Measurements from ENCODE around the gene TSHZ3. TPM values are rescaled to one million over a fixed set of nuclear protein-coding genes. Genes with fewer than 3 reads are reported as not detected.

The TSHZ3 gene
- total RNA-seq, 1 experiment from 2014 or later, result 0.05 TPM

DNA sequence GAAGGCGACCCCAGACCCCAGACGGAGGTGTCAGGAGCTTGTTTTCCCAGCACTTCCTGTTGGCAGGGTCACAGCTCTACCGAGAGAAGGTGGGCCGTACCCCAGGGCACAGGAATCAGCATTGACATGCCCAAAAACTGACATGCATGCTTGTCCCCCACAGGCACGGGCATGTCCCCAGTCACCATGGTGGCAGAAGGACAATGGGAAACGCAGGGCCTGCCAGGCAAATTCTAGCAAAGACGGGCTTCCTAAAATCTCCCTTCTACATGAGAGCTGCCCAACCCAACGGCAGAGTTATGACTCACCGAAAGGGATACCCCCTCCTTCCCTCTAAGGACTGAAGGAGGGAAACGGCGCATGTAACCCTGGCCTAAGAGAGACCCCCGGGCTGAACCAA lies 18.5 kb downstream of the TSHZ3 start:
- TF ChIP-seq RAD21 (IDR thresholded peaks at IDR 0.05; ENCODE audit: low read depth) (no peak), SP1 (IDR thresholded peaks at IDR 0.05; ENCODE audit: low read depth) (no peak), SRF (IDR thresholded peaks at IDR 0.05; ENCODE audit: low read depth) (no peak), CEBPB (IDR thresholded peaks at IDR 0.05; ENCODE audit: low read depth) (no peak), JUND (IDR thresholded peaks at IDR 0.05) (no peak), POLR2A (IDR thresholded peaks at IDR 0.05; ENCODE audit: borderline replicate concordance, extremely low read depth, insufficient read depth, insufficient read length) (no peak), EZH2 (IDR thresholded peaks at IDR 0.05) (no peak), CBX3 (IDR thresholded peaks at IDR 0.05; ENCODE audit: low read depth) (no peak), POLR2AphosphoS5 (IDR thresholded peaks at IDR 0.05; ENCODE audit: low read depth, low read length) (no peak), TCF7L2 (IDR thresholded peaks at IDR 0.05; ENCODE audit: borderline replicate concordance, extremely low read depth, insufficient read depth, insufficient read length) (no peak), SIN3A (IDR thresholded peaks at IDR 0.05; ENCODE audit: low read depth) (no peak), ZNF274 (IDR thresholded peaks at IDR 0.05; ENCODE audit: low read depth, low read length) (no peak), FOSL1 (IDR thresholded peaks at IDR 0.05; ENCODE audit: low read depth) (no peak), ZFX (IDR thresholded peaks at IDR 0.05) (no peak), EZH2phosphoT487 (IDR thresholded peaks at IDR 0.05; ENCODE audit: borderline replicate concordance) (no peak)
- TF ChIP-seq, protein P1, sequence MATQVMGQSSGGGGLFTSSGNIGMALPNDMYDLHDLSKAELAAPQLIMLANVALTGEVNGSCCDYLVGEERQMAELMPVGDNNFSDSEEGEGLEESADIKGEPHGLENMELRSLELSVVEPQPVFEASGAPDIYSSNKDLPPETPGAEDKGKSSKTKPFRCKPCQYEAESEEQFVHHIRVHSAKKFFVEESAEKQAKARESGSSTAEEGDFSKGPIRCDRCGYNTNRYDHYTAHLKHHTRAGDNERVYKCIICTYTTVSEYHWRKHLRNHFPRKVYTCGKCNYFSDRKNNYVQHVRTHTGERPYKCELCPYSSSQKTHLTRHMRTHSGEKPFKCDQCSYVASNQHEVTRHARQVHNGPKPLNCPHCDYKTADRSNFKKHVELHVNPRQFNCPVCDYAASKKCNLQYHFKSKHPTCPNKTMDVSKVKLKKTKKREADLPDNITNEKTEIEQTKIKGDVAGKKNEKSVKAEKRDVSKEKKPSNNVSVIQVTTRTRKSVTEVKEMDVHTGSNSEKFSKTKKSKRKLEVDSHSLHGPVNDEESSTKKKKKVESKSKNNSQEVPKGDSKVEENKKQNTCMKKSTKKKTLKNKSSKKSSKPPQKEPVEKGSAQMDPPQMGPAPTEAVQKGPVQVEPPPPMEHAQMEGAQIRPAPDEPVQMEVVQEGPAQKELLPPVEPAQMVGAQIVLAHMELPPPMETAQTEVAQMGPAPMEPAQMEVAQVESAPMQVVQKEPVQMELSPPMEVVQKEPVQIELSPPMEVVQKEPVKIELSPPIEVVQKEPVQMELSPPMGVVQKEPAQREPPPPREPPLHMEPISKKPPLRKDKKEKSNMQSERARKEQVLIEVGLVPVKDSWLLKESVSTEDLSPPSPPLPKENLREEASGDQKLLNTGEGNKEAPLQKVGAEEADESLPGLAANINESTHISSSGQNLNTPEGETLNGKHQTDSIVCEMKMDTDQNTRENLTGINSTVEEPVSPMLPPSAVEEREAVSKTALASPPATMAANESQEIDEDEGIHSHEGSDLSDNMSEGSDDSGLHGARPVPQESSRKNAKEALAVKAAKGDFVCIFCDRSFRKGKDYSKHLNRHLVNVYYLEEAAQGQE (IDR thresholded peaks at IDR 0.05; ENCODE audit: low read depth), result no peak
- TF ChIP-seq, protein P2, sequence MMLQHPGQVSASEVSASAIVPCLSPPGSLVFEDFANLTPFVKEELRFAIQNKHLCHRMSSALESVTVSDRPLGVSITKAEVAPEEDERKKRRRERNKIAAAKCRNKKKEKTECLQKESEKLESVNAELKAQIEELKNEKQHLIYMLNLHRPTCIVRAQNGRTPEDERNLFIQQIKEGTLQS (IDR thresholded peaks at IDR 0.05), result no peak
- no peaks in the 10 kb centered on the region for H3K9me2 ChIP-seq (ENCODE audit: insufficient read depth)
- no TSS peak for BruUV-seq (replicated peaks)
- no peak overlapping the region for H2AFZ ChIP-seq (ENCODE audit: low read depth, low read length, poor library complexity, severe bottlenecking)
- no peak overlapping the region for H3K9ac ChIP-seq (ENCODE audit: low read length)
- H3K9me3 ChIP-seq (ENCODE audit: control insufficient read depth in 1 of 2, insufficient read depth in 1 of 2, low read depth in 1 of 2, low read length in 2 of 2), result peaks cover 11 to 34% of the 10 kb centered on the region in 2 experiments; a peak in 2 of 4 replicates
- H3K27ac ChIP-seq (ENCODE audit: low read depth, low read length), result no peak overlapping the region
- no peaks in the 10 kb centered on the region for H3K27me3 ChIP-seq (ENCODE audit: insufficient read depth, low read length)
- RAD21 ChIA-PET (ENCODE audit: low non-redundant PET in 1 of 2, low total read pairs in 2 of 2, uncharacterized antibody in 2 of 2, unreplicated experiment in 2 of 2), result no interaction called here
- no peaks in the 10 kb centered on the region for H3K4me1 ChIP-seq (ENCODE audit: control insufficient read depth in 1 of 2, insufficient read depth in 2 of 2, low read length in 2 of 2)
- DNase-seq (ENCODE audit: low read depth, low spot score), result no peak
- CTCF ChIA-PET, result no interaction called here
- POLR2A ChIA-PET, result no interaction called here
- H3K4me2 ChIP-seq (ENCODE audit: low read length), result no peak overlapping the region
- intact Hi-C loops (cut with micrococcal nuclease), result no loop called here
- no peaks in the 10 kb centered on the region for H3K79me2 ChIP-seq (ENCODE audit: insufficient read depth, low read length)
- no peak for ATAC-seq
- H3K36me3 ChIP-seq (ENCODE audit: control insufficient read depth in 1 of 2, insufficient read depth in 2 of 2, low read length in 2 of 2), result no peaks in the 10 kb centered on the region
- no peak overlapping the region for H3K4me3 ChIP-seq (replicated peaks in 1 of 2; ENCODE audit: low read depth in 1 of 2, low read length in 2 of 2)
- H4K20me1 ChIP-seq (ENCODE audit: insufficient read depth), result no peaks in the 10 kb centered on the region

Data from HCT116 (cell line).